ENCODE measurements around the gene ITCH.
A peak's percentile ranks its signal among the peaks of the same experiment; 100 is the strongest.
"Not testable (repeated sequence)": the region's sequence is repeated elsewhere in the genome, so short reads cannot be mapped to it uniquely, and the experiment has no call there.

Gene ITCH

DNA sequence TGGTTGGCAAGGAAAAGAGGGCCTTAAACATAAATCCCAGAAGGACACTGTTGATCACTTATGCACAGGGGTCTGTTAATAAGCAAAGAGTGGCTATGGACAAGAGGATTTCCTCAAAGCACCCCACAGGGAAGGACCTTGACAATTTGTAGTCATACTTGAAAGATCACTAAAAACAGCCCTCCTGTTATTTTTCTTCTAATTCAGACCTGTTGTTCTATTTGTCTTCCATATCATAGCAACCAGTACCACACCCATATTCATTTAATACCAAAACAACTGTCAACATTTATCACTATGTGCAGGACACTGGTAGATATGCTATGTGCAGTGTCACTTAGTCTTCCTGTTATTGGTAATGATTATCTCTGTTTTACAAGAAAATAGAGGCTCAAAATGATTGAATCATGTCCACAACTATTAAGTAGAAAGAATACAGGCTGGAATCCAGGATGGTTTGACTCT is 149.9 kb downstream of the ITCH start:
- Histone ChIP-seq H3K9ac (ENCODE audit: low read depth, low read length) (no peak overlapping the region), H3K9me3 (ENCODE audit: control insufficient read depth, insufficient read depth, low read length) (no peaks in the 10 kb centered on the region), H3K4me3 (ENCODE audit: low read depth, low read length) (no peak overlapping the region), H3K27me3 (ENCODE audit: control insufficient read depth, insufficient read depth, low read length) (no peaks in the 10 kb centered on the region), H3K4me1 (ENCODE audit: control insufficient read depth, insufficient read depth, low read length) (0 out of 2 replicates have a peak, but pooled peaks cover 5% of the 10 kb centered on the region), H3K36me3 (ENCODE audit: control insufficient read depth, insufficient read depth, low read length) (peaks cover 25% of the 10 kb centered on the region), H3K27ac (ENCODE audit: low read depth, low read length) (no peak overlapping the region)

DNA sequence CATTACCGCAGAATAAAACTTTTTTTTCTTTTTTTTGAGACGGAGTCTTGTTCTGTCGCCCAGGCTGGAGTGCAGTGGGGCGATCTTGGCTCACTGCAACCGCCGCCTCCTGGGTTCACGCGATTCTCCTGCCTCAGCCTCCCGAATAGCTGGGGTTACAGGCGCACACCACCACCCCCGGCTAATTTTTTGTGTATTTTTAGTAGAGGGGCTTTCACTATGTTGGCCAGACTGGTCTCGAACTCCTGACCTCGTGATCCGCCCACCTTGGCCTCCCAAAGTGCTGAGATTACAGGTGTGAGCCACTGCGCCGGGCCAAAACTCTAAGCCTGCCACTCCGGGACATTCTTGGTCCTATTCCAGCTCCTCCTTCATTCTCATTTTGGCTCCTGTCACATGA is 151.0 kb downstream of the ITCH start:
- H3K4me1 ChIP-seq (ENCODE audit: control insufficient read depth, insufficient read depth, low read length); H3K9ac ChIP-seq (ENCODE audit: low read depth, low read length); H3K27me3 ChIP-seq (ENCODE audit: control insufficient read depth, insufficient read depth, low read length); H3K9me3 ChIP-seq (ENCODE audit: control insufficient read depth, insufficient read depth, low read length); H3K4me3 ChIP-seq (ENCODE audit: low read depth, low read length); H3K27ac ChIP-seq (ENCODE audit: low read depth, low read length): not testable (repeated sequence)
- peaks cover 16% of the 10 kb centered on the region for H3K36me3 ChIP-seq (ENCODE audit: control insufficient read depth, insufficient read depth, low read length)

DNA sequence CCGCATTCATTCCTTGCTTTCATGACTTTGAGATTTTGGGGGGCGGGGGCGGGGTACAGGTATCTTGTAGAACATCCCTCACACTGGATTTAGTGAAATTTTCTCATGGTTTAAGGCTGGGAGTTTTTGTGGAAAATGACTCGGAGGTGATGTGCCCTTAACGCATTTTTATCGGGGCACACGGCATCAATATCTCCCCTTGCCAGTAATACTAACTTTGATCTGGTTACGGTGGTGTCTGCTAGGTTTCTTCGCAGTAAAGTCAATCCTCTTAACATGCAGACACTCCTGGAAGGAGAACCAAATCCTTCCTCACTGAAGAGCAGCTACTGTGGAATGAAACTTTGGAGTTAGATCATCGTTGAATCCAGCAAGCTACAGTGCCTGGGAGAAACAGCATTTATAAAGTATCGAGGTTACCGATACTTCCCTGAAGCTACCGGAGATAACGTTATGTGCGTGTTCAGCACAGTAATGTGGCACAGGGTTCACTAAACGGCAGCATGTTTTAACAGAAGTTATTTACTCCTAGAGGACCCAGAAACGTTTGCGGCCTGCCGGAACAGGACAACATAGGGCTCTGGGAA is 151.9 kb downstream of the ITCH start:
- no peaks in the 10 kb centered on the region for H3K27me3 ChIP-seq (ENCODE audit: control insufficient read depth, insufficient read depth, low read length)
- H3K4me3 ChIP-seq (ENCODE audit: low read depth, low read length) = peak overlapping the region; percentile 95
- H3K36me3 ChIP-seq (ENCODE audit: control insufficient read depth, insufficient read depth, low read length) = peaks cover 16% of the 10 kb centered on the region; the same call in 1 of the 2 replicates
- H3K27ac ChIP-seq (ENCODE audit: low read depth, low read length) = peak overlapping the region; percentile 91
- H3K4me1 ChIP-seq (ENCODE audit: control insufficient read depth, insufficient read depth, low read length) = 0 out of 2 replicates have a peak, but pooled peaks cover 5% of the 10 kb centered on the region
- H3K9me3 ChIP-seq (ENCODE audit: control insufficient read depth, insufficient read depth, low read length) = no peaks in the 10 kb centered on the region
- H3K9ac ChIP-seq (ENCODE audit: low read depth, low read length) = no peak overlapping the region

DNA sequence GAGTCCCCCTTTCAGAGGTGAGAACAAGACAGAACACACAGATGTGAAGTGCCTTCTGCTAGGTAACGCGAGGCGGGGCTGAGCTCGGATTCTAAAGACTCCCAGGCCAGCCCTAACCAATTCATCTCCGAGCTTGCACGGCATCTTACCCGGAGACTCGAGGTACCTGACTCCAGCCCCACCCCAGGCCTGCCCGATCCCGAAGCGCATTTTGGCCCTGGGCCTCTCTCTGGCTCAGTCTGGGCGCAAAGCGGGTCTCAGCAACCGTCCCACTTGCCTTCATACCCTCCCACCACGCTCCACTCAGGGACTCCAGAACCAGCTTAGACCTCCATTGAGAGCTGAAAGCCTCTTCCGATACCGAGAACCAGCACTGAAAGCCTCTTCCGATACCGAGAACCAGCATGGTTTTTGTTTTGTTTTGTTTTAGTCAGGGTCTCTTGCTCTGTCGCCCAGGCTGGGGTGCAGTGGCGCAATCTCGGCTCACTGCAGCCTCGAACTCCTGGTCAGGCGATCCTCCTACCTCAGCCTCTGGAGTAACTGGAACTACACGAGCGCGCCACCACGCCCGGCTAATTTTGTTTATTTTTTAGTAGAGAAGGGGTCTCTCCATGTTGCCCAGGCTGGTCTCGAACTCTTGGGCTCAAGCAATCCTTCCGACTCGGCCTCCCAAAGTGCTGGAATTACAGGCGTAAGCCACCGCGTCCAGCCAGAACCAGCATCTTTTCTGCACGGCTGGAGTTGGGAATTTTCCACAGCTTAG is 152.6 kb downstream of the ITCH start:
- 0 out of 2 replicates have a peak, but pooled peaks cover 5% of the 10 kb centered on the region for H3K4me1 ChIP-seq (ENCODE audit: control insufficient read depth, insufficient read depth, low read length)
- peak overlapping the region; percentile 95 for H3K4me3 ChIP-seq (ENCODE audit: low read depth, low read length)
- H3K9me3 ChIP-seq (ENCODE audit: control insufficient read depth, insufficient read depth, low read length) = no peaks in the 10 kb centered on the region
- H3K27me3 ChIP-seq (ENCODE audit: control insufficient read depth, insufficient read depth, low read length) = no peaks in the 10 kb centered on the region
- H3K9ac ChIP-seq (ENCODE audit: low read depth, low read length) = peak overlapping the region; percentile 81
- peaks cover 16% of the 10 kb centered on the region; the same call in 1 of the 2 replicates for H3K36me3 ChIP-seq (ENCODE audit: control insufficient read depth, insufficient read depth, low read length)
- H3K27ac ChIP-seq (ENCODE audit: low read depth, low read length) = peak overlapping the region; percentile 91

DNA sequence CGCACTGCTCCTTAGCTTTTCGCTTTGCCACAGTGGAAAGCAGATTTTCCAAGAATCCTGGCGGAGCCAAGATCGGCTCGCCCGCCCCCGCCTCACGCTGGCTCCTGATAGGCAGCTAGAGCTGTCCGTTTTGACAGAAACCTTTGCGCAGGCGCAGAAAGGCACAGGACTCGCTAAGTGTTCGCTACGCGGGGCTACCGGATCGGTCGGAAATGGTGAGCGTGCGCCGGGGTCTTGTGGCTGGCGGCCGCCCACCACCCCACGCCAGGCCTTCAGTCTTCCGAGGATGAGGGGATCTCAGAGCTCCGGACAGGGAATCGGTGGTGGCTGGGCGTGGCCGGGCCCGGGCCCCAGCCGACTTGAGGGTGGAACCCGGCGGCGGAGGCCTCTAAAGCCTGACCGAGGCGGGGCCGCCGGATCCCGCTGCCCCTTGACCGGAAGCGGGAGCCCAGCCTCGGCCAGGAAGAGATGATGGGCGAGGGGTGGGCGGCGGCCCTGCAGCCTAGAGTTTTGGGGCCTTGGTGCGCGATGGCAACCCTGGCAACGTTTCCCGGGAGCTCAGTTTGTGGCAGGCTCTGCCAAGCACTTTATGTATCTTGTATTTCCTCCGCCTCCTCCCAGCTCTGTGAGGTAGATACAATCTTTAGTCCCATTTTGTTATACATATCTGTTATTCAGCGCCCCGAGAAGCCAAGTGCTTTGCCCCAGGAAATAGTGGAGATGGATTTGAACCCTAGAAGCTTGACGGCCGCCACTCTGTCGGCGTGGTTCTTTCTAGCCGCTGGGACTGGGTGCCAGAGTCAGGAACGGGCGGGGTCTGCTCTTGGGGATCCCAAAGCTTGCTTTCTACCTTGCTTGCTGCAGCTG is 153.4 kb downstream of the ITCH start, which contains the start of gene DYNLRB1:
Gene DYNLRB1 (plus strand): TSS at position 176 of the 867 bp plus-strand sequence. CDS start 37 bp downstream, at position 213.
- no peaks in the 10 kb centered on the region for H3K27me3 ChIP-seq (ENCODE audit: control insufficient read depth, insufficient read depth, low read length)
- no peaks in the 10 kb centered on the region for H3K9me3 ChIP-seq (ENCODE audit: control insufficient read depth, insufficient read depth, low read length)
- H3K36me3 ChIP-seq (ENCODE audit: control insufficient read depth, insufficient read depth, low read length) = 0 out of 2 replicates have a peak, but pooled peaks cover 14% of the 10 kb centered on the region
- peak within 1 kb of the TSS; percentile 91 for H3K27ac ChIP-seq (ENCODE audit: low read depth, low read length)
- H3K4me1 ChIP-seq (ENCODE audit: control insufficient read depth, insufficient read depth, low read length) = 0 out of 2 replicates have a peak, but pooled peaks cover 5% of the 10 kb centered on the region
- H3K4me3 ChIP-seq (ENCODE audit: low read depth, low read length) = peak within 1 kb of the TSS; percentile 95
- H3K9ac ChIP-seq (ENCODE audit: low read depth, low read length) = peak within 1 kb of the TSS; percentile 81

DNA sequence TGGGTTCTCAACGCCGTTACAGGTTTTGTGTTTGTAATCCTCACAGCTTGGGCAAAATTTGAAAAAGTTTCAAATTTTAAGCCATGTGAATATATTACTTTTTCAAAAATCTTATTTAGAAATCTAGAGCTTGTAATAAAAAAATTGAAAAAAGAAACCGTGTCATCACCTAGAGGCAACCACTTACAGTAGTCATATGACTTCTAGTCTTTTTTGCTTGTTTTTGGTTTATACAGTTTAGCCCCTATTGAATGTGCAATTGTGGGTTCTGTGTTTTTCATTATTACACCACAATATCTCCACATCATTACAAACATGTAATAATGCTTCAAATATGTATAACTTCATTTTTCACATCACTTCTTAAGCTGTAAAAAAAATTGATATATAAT is 154.0 kb downstream of the ITCH start:
- Histone ChIP-seq H3K4me3 (ENCODE audit: low read depth, low read length) (peak overlapping the region; percentile 95), H3K4me1 (ENCODE audit: control insufficient read depth, insufficient read depth, low read length) (0 out of 2 replicates have a peak, but pooled peaks cover 5% of the 10 kb centered on the region), H3K9ac (ENCODE audit: low read depth, low read length) (peak overlapping the region; percentile 81), H3K9me3 (ENCODE audit: control insufficient read depth, insufficient read depth, low read length) (no peaks in the 10 kb centered on the region), H3K27ac (ENCODE audit: low read depth, low read length) (peak overlapping the region; percentile 91), H3K36me3 (ENCODE audit: control insufficient read depth, insufficient read depth, low read length) (0 out of 2 replicates have a peak, but pooled peaks cover 14% of the 10 kb centered on the region), H3K27me3 (ENCODE audit: control insufficient read depth, insufficient read depth, low read length) (no peaks in the 10 kb centered on the region)

DNA sequence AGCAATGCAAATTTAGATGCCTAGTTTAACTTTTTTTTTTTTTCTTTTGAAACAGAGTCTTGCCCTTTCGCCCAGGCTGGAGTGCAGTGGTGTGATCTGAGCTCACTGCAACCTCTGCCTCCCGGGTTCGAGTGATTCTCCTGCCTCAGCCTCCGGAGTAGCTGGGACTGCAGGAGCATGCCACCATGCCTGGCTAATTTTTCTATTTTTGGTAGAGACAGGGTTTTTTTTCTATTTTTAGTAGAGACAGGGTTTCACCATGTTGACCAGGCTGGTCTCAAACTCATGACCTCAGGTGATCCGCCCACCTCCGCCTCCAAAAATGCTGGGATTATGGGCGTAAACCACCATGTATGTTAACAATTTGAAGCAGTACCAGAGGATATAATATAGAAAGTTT is 155.8 kb downstream of the ITCH start:
- H3K27ac ChIP-seq (ENCODE audit: low read depth, low read length); H3K27me3 ChIP-seq (ENCODE audit: control insufficient read depth, insufficient read depth, low read length); H3K36me3 ChIP-seq (ENCODE audit: control insufficient read depth, insufficient read depth, low read length); H3K9me3 ChIP-seq (ENCODE audit: control insufficient read depth, insufficient read depth, low read length); H3K4me1 ChIP-seq (ENCODE audit: control insufficient read depth, insufficient read depth, low read length); H3K4me3 ChIP-seq (ENCODE audit: low read depth, low read length); H3K9ac ChIP-seq (ENCODE audit: low read depth, low read length): not testable (repeated sequence)

DNA sequence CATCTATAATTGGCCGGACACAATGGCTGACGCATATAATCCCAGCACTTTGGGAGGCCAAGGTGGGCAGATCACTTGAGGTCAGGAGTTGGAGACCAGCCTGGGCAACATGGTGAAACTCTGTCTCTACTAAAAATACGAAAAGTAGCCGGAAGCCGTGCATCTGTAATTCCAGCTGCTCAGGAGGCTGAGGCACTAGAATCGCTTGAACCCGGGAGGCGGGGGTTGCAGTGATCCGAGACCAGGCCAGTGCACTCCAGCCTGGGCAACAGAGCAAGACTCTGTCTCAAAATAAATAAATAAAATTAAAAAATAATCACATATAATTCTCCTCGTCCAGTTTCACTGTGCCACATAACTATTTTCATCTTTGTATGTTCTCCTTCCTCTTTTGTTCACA is 156.8 kb downstream of the ITCH start:
- not testable (repeated sequence) for H3K9ac ChIP-seq (ENCODE audit: low read depth, low read length); H3K27ac ChIP-seq (ENCODE audit: low read depth, low read length); H3K4me3 ChIP-seq (ENCODE audit: low read depth, low read length); H3K27me3 ChIP-seq (ENCODE audit: control insufficient read depth, insufficient read depth, low read length); H3K4me1 ChIP-seq (ENCODE audit: control insufficient read depth, insufficient read depth, low read length); H3K9me3 ChIP-seq (ENCODE audit: control insufficient read depth, insufficient read depth, low read length)
- 0 out of 2 replicates have a peak, but pooled peaks cover 13% of the 10 kb centered on the region for H3K36me3 ChIP-seq (ENCODE audit: control insufficient read depth, insufficient read depth, low read length)

DNA sequence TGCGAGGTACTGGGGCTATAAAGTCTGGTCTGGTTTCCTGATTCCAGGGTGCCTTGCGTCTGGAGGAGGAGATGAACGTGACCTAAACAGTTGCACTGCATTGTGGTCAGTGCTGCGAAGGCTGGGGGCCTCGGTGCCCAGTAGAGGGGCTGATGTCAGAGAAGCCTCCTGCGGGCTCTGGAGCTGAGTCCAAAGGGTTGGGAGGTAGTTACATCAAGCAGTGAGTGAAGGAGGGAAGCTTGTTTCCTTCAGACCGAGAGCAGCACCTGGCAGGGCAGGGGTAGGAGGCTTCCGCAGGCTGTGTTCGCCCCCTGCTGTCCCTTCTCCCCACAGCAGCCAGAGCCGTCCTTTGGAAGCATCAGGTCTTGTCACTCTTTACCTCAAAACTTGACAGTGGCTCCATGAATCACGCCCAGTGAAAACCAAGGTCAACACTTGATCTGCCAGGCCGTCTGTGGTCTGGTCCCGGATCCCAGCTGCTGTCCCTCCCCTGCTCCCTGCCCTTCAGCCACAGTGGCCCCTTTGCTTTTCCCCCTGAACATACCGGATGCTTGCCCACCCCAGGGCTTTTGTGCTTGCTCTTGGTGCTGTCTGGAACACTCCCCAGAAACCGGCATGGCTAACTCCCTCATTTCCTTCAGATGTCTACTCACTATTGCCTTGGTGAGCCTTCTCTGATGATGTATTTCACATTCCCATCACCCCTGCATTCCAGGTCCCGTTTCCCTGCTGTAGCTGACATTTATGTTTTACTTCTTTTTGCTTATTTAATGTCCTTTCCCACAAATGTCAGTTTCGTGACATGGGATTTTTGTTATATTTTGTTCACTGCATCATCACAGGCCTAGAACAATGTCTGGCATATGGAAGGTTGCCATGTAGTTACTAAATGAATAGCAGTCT is 160.1 kb downstream of the ITCH start:
- H3K4me3 ChIP-seq (ENCODE audit: low read depth, low read length) = no peak overlapping the region
- no peaks in the 10 kb centered on the region for H3K9me3 ChIP-seq (ENCODE audit: control insufficient read depth, insufficient read depth, low read length)
- peaks cover 32% of the 10 kb centered on the region for H3K36me3 ChIP-seq (ENCODE audit: control insufficient read depth, insufficient read depth, low read length)
- H3K27ac ChIP-seq (ENCODE audit: low read depth, low read length) = peak overlapping the region; percentile 33
- peaks cover 5% of the 10 kb centered on the region for H3K4me1 ChIP-seq (ENCODE audit: control insufficient read depth, insufficient read depth, low read length)
- H3K9ac ChIP-seq (ENCODE audit: low read depth, low read length) = no peak overlapping the region
- H3K27me3 ChIP-seq (ENCODE audit: control insufficient read depth, insufficient read depth, low read length) = no peaks in the 10 kb centered on the region

DNA sequence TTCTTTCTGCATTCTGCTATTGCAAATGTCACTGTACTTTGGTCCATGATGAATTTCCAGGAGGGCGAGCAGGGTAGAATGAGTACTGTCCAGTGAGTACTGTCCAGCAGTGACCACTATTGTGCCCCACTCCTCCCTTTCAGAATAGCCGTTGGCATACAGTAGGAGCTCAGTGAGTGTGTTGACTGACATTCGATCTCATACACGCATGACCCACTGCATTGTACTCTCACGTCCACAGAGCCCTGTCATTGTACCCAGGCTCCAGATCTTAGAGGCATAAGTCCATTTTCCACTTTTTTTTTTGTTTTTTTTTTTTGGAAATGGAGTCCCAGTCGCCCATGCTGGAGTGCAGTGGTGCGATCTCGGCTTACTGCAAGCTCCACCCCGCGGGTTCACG is 161.4 kb downstream of the ITCH start:
- Histone ChIP-seq H3K4me3 (ENCODE audit: low read depth, low read length) (no peak overlapping the region), H3K27me3 (ENCODE audit: control insufficient read depth, insufficient read depth, low read length) (no peaks in the 10 kb centered on the region), H3K9me3 (ENCODE audit: control insufficient read depth, insufficient read depth, low read length) (no peaks in the 10 kb centered on the region), H3K36me3 (ENCODE audit: control insufficient read depth, insufficient read depth, low read length) (peaks cover 37% of the 10 kb centered on the region), H3K9ac (ENCODE audit: low read depth, low read length) (no peak overlapping the region), H3K27ac (ENCODE audit: low read depth, low read length) (no peak overlapping the region), H3K4me1 (ENCODE audit: control insufficient read depth, insufficient read depth, low read length) (peaks cover 5% of the 10 kb centered on the region)

Measured in HUES48 (cell line).